ENCODE data around the gene GCNA.

GRCh38 chrX:71533851-71534561 is 44.2 kb upstream of the GCNA start:
- TF ChIP-seq, protein P1, sequence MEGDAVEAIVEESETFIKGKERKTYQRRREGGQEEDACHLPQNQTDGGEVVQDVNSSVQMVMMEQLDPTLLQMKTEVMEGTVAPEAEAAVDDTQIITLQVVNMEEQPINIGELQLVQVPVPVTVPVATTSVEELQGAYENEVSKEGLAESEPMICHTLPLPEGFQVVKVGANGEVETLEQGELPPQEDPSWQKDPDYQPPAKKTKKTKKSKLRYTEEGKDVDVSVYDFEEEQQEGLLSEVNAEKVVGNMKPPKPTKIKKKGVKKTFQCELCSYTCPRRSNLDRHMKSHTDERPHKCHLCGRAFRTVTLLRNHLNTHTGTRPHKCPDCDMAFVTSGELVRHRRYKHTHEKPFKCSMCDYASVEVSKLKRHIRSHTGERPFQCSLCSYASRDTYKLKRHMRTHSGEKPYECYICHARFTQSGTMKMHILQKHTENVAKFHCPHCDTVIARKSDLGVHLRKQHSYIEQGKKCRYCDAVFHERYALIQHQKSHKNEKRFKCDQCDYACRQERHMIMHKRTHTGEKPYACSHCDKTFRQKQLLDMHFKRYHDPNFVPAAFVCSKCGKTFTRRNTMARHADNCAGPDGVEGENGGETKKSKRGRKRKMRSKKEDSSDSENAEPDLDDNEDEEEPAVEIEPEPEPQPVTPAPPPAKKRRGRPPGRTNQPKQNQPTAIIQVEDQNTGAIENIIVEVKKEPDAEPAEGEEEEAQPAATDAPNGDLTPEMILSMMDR (IDR thresholded peaks at IDR 0.05) = no peak
- peak in 1 of 2 donors; percentile 27 for TF ChIP-seq POLR2AphosphoS5 (IDR thresholded peaks at IDR 0.05; ENCODE audit: insufficient read depth in 1 of 2, low read depth in 1 of 2)
